ENCODE results near the gene MUL1. TPM values are rescaled to one million over a fixed set of nuclear protein-coding genes. Genes with fewer than 3 reads are reported as not detected.

The MUL1 gene
- total RNA-seq, 1 donor from 2014 or later = 18.4 TPM

GRCh38 chr1:20485527-20486456 is 22.2 kb downstream of the MUL1 start, which contains the start of gene CAMK2N1:
Gene CAMK2N1 (minus strand): TSS chr1:20486210. CDS start chr1:20485379, 831 bp downstream.
- peak in 1 of 2 donors; percentile 46 for DNase-seq (ENCODE audit: low read depth in 2 of 2)

GRCh38 chr1:20484519-20485462 is 23.2 kb downstream of the MUL1 start:
- DNase-seq (ENCODE audit: low read depth in 2 of 2) = peak in 1 of 2 donors; percentile 25

GRCh38 chr1:20483833-20484518 is 24.0 kb downstream of the MUL1 start:
- peak in 1 of 2 donors; percentile 21 for DNase-seq (ENCODE audit: low read depth in 2 of 2)

GRCh38 chr1:20483098-20483832 is 24.7 kb downstream of the MUL1 start:
- DNase-seq (ENCODE audit: low read depth in 2 of 2) = no peak

- DNase-seq (ENCODE audit: low read depth in 2 of 2) = no peak
Measured at GRCh38 chr1:20481643-20482498, 26.1 kb downstream of the MUL1 start.

- DNase-seq (ENCODE audit: low read depth in 2 of 2) = no peak
Measured at GRCh38 chr1:20480951-20481617, 26.9 kb downstream of the MUL1 start.

- DNase-seq (ENCODE audit: low read depth in 2 of 2) = no peak
Measured at GRCh38 chr1:20480243-20480944, 27.6 kb downstream of the MUL1 start.

- DNase-seq (ENCODE audit: low read depth in 2 of 2) = no peak
Measured at GRCh38 chr1:20479840-20480239, 28.1 kb downstream of the MUL1 start.

GRCh38 chr1:20478057-20478635 is 29.8 kb downstream of the MUL1 start:
- no peak for DNase-seq (ENCODE audit: low read depth in 2 of 2)

GRCh38 chr1:20477348-20478056 is 30.4 kb downstream of the MUL1 start:
- no peak for DNase-seq (ENCODE audit: low read depth in 2 of 2)

- no peak for DNase-seq (ENCODE audit: low read depth in 2 of 2)
Measured at GRCh38 chr1:20476265-20477038, 31.5 kb downstream of the MUL1 start.

- DNase-seq (ENCODE audit: low read depth in 2 of 2) = no peak
Measured at GRCh38 chr1:20474996-20475395, 33.0 kb downstream of the MUL1 start.

- no peak for DNase-seq (ENCODE audit: low read depth in 2 of 2)
Measured at GRCh38 chr1:20474333-20474975, 33.5 kb downstream of the MUL1 start.

GRCh38 chr1:20473894-20474293 is 34.1 kb downstream of the MUL1 start:
- DNase-seq (ENCODE audit: low read depth in 2 of 2) = no peak

GRCh38 chr1:20472860-20473711 is 34.9 kb downstream of the MUL1 start:
- DNase-seq (ENCODE audit: low read depth in 2 of 2) = peak; percentile 10 to 34

All from dermis microvascular lymphatic vessel endothelial cell (primary cell).